ENCODE results near the gene FLAD1. TPM values are rescaled to one million over a fixed set of nuclear protein-coding genes. Genes with fewer than 3 reads are reported as not detected.

Gene FLAD1
- total RNA-seq, 1 donor from 2014 or later, result 28.7 TPM

DNA sequence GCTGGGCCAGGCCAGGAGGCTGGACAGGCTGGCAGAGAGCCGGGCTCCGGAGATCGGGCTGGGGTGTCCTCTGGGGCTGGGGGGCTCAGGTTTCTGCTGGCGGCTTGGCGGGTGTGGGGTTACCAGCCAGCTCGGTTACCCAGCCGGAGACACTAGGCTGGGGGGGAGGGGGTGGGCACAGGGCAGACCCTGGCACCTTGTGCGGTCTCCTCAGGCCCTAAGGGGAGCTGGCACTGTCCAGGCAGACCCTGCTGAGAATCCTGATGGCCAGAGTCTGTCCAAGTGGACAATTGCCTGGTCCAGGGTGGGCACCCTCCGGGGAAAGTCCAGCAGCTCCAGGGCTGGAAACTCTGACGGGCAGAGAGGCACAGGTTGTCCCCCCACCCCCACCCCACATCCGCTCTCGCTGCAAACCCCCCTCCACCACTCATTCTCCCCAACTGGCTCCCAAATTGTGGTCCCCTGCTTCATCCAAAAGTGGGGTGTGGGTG lies 26.1 kb downstream of the FLAD1 start:
- no peak overlapping the region for H3K4me3 Mint-ChIP-seq (ENCODE audit: unreplicated experiment)
- TF ChIP-seq, protein P1, sequence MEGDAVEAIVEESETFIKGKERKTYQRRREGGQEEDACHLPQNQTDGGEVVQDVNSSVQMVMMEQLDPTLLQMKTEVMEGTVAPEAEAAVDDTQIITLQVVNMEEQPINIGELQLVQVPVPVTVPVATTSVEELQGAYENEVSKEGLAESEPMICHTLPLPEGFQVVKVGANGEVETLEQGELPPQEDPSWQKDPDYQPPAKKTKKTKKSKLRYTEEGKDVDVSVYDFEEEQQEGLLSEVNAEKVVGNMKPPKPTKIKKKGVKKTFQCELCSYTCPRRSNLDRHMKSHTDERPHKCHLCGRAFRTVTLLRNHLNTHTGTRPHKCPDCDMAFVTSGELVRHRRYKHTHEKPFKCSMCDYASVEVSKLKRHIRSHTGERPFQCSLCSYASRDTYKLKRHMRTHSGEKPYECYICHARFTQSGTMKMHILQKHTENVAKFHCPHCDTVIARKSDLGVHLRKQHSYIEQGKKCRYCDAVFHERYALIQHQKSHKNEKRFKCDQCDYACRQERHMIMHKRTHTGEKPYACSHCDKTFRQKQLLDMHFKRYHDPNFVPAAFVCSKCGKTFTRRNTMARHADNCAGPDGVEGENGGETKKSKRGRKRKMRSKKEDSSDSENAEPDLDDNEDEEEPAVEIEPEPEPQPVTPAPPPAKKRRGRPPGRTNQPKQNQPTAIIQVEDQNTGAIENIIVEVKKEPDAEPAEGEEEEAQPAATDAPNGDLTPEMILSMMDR (IDR thresholded peaks at IDR 0.05), result no peak
- H3K36me3 Mint-ChIP-seq (ENCODE audit: low read depth), result no peaks in the 10 kb centered on the region
- no peaks in the 10 kb centered on the region for H3K9me3 Mint-ChIP-seq (ENCODE audit: low read depth)
- H3K4me1 Mint-ChIP-seq (ENCODE audit: low read depth), result peaks cover 19% of the 10 kb centered on the region
- no peak overlapping the region for H3K27ac Mint-ChIP-seq (ENCODE audit: unreplicated experiment)
- H3K27me3 Mint-ChIP-seq (ENCODE audit: low read depth), result no peaks in the 10 kb centered on the region
- DNase-seq (ENCODE audit: low spot score), result no peak

DNA sequence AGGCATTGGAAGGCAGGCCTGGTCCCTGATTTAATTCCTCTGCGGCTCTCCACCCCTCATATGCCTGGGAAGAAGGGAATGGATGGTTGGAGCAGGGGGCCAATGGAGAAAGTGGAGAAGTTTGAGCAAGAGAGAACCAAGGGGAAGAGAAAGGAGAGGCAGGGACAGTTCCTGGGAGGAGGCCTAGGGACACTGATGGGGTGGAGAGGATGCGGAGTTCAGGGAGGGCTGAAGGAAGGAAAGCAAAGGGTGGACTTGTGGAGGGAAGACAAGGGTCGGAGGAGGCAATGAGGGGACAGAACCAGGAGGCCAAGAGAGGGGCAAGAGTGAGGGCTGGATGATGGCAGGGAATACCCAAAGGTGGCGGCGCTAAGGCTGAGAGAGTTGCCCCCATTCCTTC lies 26.6 kb downstream of the FLAD1 start:
- H3K9me3 Mint-ChIP-seq (ENCODE audit: low read depth), result no peaks in the 10 kb centered on the region
- H3K27me3 Mint-ChIP-seq (ENCODE audit: low read depth), result no peaks in the 10 kb centered on the region
- no peak for DNase-seq (ENCODE audit: low spot score)
- TF ChIP-seq, protein P1 (IDR thresholded peaks at IDR 0.05), result no peak
- H3K4me1 Mint-ChIP-seq (ENCODE audit: low read depth), result peaks cover 15% of the 10 kb centered on the region
- H3K4me3 Mint-ChIP-seq (ENCODE audit: unreplicated experiment), result no peak overlapping the region
- no peak overlapping the region for H3K27ac Mint-ChIP-seq (ENCODE audit: unreplicated experiment)
- H3K36me3 Mint-ChIP-seq (ENCODE audit: low read depth), result no peaks in the 10 kb centered on the region

DNA sequence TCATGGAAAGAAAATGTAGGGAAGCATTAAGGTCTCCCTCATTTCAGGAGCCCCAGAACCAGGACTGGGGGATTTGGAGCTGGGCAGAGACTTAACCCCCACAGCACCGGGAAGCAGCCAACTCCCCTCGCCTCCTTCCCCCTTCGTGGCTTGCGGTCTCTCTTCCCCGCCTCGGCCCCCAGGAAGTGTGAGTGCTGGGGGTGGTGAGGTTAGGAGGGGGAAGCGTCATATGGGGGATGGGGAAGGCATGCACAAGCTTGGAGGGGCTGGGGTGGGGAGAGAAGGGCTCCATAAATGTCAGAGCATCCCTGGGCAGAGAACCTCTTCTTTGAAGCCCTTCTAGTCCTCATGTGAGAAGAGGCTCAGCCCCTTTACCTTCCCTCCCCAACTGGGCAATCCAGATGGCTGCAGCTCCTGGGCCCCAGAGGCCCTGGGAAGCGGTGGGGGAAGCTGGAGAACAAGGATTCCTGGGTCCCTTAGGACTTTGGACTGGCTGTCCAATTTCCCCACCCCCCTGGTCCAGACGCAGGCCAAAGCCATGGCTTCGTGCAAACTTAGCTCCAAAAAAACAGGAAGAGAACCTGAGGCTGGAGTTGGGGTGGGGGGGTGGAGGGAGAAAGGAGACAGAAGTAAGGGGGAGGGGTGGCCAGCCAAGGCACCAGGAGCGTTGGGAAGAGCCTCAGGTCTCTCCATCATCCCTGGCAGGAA lies 27.2 kb downstream of the FLAD1 start:
- Mint-ChIP-seq H3K9me3 (ENCODE audit: low read depth) (no peaks in the 10 kb centered on the region), H3K4me3 (ENCODE audit: unreplicated experiment) (no peak overlapping the region), H3K4me1 (ENCODE audit: low read depth) (peaks cover 11% of the 10 kb centered on the region), H3K27me3 (ENCODE audit: low read depth) (no peaks in the 10 kb centered on the region), H3K36me3 (ENCODE audit: low read depth) (no peaks in the 10 kb centered on the region), H3K27ac (ENCODE audit: unreplicated experiment) (no peak overlapping the region)
- DNase-seq (ENCODE audit: low spot score), result no peak
- TF ChIP-seq, protein P1 (IDR thresholded peaks at IDR 0.05), result no peak

DNA sequence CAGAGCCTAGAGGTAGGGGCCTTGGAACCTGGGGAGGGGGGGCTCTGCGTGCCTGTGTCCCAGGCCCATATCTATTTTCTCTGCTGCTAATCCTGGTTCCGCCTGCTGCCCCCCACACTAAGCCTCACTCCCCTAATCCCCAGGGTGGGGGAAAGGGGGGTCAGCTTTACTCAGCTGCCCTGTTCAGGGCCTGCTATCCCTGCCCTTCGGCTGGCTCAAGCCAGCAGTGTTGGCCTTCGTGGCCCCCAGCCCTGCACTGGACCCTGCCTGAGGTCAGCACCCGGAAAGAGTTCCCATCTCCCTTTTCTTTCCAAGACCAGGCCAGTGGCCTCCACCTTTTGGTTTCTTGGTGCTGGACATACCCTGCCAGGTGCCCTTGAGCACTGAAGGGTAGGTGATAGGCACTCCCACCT lies 27.9 kb downstream of the FLAD1 start:
- no peak for DNase-seq (ENCODE audit: low spot score)
- Mint-ChIP-seq H3K9me3 (ENCODE audit: low read depth) (no peaks in the 10 kb centered on the region), H3K27ac (ENCODE audit: unreplicated experiment) (no peak overlapping the region), H3K4me3 (ENCODE audit: unreplicated experiment) (no peak overlapping the region), H3K4me1 (ENCODE audit: low read depth) (peaks cover 8% of the 10 kb centered on the region), H3K27me3 (ENCODE audit: low read depth) (no peaks in the 10 kb centered on the region), H3K36me3 (ENCODE audit: low read depth) (peaks cover 3% of the 10 kb centered on the region)
- TF ChIP-seq, protein P1 (IDR thresholded peaks at IDR 0.05), result no peak

DNA sequence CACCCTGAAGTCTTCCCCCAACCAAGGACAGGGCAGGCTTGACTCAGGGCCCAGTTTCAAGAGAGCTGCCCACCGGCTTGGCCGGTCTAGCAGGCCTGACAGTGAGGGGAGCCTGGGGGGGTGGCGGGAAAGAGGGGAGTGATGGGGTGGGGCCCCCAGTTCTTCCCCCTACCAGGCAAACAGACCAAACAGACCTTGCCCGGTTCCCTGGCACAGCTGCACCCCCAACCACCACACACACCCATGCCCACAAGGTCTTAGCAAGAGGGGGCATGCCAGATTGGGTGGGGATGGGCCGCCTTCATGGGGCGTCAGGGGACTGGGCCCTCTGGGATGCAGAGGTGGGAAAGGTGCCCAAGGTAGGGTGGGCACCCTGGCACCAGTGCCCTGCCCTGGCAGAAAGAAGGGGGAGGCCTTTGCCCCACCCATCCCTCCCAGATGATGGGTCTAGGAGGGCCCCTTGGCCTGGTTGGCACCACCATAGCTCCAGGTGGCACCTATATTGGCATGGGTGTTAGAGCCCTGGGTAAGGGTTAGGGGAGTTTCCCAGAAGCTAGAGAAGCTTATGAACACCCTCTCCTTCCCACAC lies 28.4 kb downstream of the FLAD1 start:
- Mint-ChIP-seq H3K9me3 (ENCODE audit: low read depth) (no peaks in the 10 kb centered on the region), H3K27me3 (ENCODE audit: low read depth) (no peaks in the 10 kb centered on the region), H3K4me3 (ENCODE audit: unreplicated experiment) (no peak overlapping the region), H3K4me1 (ENCODE audit: low read depth) (peaks cover 3% of the 10 kb centered on the region), H3K36me3 (ENCODE audit: low read depth) (peaks cover 3% of the 10 kb centered on the region), H3K27ac (ENCODE audit: unreplicated experiment) (no peak overlapping the region)
- TF ChIP-seq, protein P1 (IDR thresholded peaks at IDR 0.05), result no peak
- DNase-seq (ENCODE audit: low spot score), result no peak
